NCI-H2107 treated with DMSO at 0.1 percent for 48 hours (cell line): ENCODE results near the gene ILDR2.

Source experiments
- DNase-seq: peaks from one replicate; lab custom pipeline; 2025; ENCODE audit not compliant: unreplicated experiment; lab: John Stamatoyannopoulos, UW

Gene ILDR2

DNA sequence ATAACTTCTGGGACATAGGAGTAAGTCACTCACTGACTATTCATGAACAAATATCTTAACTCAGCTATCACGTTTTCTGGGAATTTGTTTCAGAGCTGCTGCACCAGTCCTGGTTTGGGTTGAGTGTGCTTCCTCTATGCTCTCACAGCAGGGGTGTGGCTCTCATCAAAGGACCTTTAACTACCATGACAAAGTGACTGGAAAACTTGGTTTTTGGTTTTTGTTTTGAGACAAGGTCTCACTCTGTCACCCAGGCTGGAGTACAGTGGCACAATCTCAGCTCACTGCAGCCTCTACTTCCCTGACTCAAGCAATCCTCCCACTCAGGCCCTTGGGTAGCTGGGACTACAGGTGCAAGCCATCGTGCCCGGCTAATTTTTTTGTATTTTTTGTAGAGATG is 4.1 kb downstream of the ILDR2 start:
- DNase-seq: no peak

DNA sequence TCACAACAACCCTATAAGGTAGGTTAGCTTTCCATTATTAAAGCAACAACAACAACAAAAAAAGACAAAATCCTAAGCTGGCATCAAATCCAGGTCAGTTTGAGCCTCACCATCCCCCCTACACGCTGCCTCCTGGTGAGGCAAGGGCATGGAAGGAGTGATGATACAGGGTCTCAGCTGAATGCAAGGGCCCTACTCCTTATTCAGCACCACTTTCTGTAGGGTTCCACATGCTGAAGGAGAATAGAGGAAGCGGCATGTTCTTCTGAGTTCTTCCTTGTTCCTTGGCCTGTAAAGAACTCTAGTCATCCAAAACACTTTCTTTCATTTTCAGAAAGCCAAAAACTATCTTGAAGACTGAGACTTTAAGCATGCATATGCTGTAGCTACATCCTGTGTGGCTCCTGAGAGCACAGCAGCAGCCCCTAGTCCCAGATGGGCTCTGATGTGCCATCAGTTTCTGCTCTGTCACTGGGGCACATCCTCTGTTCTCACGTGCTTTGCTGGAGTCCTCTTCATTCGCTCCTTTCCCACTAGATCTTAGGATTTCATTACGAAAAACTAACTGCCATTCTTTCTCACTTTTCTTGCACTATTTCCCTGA is 6.2 kb downstream of the ILDR2 start:
- no peak for DNase-seq

DNA sequence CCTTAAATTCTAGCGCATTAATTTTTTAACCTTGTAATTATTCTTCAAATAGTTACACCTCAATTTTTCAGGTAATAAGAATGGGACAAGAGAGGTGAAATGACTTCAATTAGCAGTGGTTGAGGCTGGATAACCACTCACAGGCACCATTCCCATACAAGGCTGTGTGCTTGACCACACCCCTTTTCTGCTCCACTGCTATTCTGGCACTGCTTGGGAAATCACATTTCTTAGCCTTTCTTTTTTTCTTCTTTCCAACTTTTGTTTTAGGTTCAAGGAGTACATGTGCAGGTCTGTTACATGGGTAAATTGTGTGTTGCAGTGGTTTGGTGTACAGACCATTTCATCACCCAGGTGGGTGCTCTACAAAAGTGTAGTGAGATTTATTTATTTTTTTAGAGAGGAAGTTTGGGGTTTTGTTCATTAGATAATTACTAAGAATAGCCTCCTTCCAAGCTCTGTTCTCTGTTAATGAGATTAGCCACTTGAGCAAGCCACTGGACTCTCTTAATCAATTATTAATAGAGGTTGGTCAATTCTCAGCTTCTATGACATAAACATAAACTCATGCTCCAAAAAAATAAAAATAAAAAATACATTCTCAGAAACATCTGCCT is 14.4 kb downstream of the ILDR2 start:
- DNase-seq: no peak

DNA sequence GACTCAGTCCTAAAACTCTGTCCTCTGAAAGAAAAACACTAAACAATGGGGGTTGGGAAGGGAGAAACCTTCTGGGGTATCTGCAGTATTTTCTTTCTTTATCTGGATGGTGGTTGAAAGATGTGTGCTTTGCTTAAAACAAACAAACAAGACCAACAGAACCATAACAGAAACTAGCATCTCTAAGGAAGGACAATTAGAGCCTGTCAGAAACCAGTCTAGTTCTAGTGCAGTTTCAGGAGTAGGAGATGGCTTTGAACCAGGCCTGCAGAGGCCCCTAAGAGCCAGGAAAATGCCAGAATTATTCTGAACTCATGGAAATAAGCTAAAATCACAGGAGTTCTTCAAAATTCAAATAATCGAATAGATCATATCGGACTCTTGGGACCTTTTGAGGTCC is 18.5 kb downstream of the ILDR2 start:
- no peak for DNase-seq

DNA sequence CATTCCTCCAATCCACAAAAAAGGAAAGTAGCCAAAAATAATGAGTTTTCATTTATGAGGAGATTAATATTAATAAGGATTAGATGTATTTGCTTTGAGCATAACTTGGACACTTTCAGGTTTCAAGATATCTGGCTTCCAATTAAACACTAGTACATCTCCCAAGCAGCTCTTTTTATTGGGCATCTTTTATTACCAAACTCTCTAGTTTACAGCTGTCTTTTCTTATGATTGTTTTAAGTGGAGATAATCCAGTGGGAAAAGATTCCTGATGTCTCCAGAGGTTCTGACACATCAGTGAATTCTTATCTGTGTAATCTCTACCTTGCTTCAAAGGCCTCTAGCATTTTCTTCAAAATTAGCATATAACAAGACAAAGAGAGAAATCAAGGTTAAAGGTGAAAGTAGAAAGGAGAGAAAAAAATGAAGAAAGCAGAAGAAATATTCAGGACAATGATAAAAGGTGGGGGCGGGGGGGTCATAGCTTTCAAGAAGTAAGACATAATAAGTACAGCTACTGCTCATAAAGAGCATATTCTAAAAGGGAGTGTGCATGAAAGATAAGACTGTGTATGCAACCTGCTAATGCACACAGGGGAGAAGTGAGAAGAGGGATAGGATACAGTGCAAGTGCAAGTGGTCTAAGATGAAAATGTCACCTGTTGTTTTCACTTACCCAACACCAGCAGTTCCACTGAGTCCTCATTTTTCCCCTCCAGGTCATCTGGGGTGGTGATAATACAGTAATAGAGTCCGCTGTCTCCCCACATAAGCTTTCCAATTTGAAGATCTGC is 19.1 kb downstream of the ILDR2 start:
- DNase-seq: no peak

DNA sequence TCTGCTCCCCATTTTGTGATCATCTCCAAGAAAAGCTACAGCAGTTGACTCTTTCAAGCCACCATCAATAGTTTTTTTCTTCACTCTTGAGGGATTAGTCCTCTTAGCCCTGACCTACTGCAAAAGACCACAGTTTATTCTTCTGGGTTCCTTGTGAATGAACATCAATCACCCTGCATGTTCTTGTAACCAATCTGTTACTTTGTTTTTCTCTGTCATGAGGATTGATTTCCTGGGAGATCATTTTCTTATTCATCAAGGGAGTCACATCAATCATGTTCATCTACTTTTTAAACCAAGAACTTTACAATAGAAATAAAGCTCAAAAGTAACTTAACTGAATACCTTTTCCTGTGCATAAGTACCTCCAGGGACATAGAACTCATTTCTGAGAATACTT is 21.8 kb downstream of the ILDR2 start:
- no peak for DNase-seq

DNA sequence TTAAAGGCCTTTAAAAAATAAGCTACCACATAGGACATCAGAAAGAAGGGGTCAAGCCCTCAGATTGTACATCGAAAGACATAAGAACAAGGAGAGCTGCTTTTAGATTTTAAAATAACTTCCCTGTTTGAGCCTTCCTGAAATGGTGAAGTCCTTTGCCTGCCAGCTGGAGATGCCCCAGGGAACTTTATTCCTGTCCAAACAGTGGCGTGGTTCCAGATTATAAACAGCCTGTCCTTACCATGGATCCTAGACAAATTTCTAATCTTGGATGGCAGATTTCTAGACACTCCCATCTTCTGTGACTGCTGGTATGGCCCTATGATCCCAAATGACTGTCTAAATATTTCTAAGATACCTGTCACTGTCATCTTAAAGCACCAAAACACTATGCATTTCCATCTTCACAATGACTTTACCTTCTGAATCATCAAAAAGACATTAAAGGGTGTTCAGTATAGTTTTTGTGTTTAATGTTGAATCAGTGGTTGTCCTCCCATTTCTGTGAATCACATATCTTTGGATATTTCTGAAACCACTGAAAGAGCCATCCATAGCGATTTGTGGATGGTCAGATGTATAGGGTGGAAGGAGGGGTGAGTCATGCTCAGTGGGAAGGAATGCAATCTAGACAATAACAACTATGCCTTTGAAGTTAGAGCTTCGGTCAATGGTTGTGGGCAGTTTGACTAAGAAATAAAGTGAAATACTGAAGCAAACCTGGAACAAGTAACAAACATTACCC is 23.2 kb downstream of the ILDR2 start:
- DNase-seq: no peak

DNA sequence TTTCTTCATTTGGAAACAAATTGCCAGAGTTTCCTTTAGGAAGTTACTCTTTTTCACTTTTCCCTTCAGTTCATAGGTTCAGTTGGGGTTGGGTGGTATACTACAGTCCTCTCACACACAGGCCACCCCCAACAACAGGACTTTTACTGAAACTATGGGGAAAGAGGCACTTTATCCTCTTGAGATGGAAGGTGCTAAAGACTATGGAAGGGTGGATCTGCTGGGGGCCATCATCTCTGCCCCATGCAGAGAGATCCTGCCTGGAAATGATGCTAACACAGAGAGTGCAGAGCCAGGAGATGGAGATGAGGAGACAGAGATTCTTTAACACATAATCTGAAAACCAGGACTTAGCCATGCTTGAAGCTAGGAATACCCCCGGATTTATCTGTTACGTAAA is 24.3 kb downstream of the ILDR2 start:
- no peak for DNase-seq

DNA sequence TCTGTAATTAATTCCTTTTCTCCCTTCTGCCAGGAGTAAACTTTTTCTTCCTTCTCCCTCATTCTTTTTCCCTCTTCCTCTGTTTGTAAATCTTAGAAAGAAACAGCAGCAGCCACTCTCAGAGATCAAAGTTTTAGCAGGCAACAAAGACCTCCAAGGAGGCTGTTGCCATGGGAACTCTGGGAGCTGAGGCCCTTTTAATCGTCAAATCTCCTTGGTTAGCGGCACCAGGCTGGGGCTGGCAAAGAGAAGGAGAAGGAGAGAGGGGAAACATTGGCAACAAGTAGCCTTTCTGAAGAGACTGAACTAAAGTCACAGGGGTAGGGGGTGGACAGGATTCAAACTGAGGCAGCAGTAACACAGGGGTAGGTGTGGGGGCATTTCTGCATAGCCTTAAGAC is 25.2 kb downstream of the ILDR2 start:
- no peak for DNase-seq

DNA sequence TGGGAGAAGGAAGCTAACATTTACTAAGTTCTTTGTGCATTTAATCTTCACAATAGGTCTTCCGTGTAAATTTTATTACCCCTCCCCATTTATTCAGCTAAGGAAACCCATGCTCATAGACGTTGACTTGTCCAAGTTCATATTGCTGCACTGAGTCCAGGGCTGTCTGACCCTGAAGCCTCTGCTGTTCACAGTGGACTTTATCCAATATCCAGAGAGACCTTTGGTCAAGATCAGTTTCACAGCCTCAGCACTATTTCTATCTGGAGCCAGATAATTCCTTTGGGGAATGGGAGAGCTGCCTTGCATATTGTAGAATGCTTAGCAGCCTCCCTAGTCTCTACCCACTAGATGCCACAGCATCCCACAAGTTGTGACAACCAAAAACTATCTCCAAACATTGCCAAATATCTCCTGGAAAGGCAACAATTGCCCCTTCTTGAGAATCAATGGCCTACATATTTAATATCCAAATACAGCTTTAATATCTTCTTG is 26.4 kb downstream of the ILDR2 start:
- no peak for DNase-seq

DNA sequence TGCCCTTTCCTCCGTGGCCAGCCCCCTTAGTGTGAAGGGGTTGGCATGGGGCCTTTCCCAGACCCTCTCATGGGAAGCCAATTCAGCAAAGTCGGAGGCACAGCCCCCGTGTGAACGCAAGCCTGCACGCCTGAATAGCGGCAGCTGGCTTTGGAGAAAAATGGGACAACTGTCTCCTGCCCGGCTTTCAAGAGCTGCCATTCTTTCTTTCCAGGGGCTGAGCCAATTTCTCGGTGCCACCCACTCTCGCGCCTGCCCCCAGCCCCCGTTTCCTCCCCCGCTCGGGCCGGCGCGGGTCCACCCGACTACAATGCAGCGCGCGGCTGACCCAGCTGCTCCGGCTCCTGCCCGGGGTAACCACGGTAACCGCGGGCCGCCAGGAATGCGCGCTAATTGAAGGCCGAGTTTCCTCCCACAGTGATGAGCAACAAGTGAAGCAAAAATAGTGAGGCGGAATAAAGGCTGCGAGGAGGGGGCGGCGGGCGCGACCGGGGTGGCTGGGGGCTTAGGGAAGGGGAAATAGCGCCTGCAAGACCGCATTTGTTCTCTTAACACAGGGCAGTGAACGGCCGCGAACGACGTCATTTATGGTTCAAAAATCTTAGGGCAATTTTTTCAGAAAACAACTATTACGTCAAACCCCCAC is 27.8 kb downstream of the ILDR2 start:
- DNase-seq: peak; percentile 31

DNA sequence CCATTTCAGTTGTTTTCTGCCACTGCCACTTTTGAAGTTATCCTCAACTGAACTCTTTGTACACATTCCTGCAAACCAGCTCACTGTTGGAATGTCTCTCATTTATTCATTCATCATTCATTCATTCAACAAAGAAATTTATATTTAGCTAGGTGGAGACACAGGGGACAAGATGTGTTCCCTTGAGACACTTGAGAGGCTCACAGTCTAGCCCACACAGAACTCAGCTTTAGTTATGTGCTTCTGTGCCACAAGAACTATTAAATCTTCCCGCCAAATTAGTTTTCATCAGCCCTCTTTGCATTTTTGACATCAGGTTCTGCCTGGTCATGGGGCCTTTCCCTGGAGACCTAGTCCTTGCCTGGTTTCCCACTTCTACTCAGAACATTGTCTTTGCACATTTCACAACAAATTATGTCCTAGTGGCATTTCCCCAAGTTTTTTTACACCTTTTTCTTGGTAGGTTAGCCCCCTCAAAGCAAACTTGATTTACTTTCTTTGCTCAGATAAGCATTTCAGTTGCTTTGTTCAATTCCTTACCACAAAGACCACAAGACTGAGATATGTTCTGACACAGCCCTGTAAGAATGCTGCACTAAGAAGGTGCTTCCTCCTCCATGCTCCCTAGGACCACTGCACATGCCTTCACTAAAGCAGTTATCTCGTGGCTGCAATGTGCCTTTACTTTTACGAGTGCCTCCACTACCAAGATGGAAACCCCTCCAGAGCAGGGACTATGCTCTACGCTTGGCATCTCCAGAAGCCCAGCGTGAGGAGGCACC is 31.0 kb downstream of the ILDR2 start:
- no peak for DNase-seq

DNA sequence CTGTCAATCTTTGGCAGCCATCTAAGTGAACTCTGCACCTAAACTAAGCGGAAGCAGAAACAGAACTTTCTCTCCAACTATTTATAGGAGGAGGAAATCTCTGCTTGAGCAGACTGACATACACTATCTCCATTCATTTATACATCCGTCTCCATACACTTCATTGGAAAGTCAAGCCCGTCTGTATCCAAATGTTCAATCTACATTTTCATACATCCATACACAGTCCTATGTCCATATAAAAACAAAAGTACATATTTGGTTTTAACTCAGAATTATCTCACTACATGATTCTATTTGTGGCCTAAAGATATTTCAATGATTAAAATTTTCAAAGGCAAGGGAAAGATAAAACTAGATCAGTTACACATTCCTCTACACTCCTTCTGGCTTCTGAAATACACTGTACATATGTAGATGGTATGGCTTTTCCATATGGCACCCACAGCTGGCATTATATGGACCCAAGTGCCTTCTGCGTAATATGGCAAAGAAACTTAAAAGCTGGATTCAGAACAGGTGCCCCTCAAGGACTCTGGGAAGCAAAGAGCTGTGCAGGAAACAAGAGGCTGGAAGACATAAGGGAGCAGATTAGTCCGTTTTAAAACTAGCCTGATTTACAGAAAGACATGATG is 35.5 kb downstream of the ILDR2 start:
- no peak for DNase-seq

DNA sequence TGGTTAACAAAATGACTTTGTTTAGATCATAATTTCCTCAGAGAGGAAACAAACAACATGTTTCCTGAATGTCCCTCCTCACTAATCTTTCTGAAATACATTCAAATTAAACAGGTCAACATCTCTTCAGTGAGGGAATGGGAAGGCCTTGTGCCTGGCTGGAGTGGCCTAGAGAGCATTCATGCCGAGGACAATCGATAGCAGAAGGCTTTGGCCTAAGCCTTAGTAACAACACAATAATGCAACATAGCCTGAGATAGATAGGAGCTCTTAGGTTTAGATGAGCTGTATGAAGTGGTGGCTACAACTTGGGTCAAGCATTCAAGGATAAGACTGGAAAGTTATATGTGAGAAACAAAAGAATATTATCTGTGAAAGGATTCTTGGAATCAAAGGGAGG is 37.4 kb downstream of the ILDR2 start:
- no peak for DNase-seq

DNA sequence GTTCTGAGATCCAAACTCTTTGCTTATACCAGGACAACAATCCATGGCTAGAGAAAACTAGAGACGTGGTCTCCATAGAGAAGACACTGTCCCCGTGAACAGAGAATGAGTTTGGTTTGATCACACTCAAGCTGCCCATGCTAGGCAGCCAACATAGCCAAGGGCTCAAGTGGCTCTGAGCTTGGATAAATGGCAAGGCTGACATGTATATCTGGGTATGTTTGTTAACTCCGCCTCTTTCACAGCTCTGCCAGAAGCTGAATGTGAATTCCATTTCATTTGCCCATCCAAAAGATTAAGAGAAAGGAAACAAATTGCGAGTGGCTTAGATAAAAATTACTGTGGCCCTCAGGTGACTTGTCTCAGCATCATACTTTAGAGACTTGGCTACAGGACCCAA is 38.0 kb downstream of the ILDR2 start:
- no peak for DNase-seq

DNA sequence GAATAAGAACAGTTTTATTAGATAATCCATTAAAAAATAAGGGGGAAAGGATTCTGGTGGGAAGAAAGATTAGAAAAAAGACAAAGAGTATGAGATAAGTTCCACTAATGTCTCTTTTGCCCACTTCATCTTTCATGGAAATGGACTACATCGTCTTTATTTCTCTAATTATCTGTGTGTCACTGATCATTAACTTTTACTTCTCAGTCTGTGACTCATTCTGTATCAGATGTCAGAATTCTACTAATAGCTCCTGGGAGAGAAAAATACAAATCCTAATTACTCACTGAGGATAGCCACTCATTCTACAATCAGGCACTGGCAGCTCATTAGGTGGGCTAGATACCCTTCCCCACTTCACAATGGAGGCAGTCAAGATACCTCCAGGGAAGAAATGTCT is 41.7 kb downstream of the ILDR2 start:
- DNase-seq: no peak

DNA sequence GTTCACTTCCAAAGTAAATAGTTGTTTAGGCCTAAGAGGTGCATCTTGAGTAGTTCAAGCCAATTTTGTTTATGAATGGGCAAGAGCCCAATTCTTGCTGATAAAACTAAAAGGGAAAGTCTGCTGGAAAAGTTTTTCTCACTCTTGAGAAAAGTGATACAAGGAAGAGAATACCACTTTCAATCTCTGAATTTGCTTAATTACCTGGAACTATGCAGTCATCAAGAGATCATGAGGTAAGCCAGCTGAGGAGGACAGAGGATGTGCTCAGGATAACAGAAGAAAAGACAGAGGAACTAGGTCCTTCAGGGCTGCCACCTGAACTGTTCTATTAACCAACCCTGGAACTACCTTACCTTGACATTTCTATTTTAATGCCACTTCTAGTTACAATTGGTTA is 42.2 kb downstream of the ILDR2 start:
- no peak for DNase-seq

DNA sequence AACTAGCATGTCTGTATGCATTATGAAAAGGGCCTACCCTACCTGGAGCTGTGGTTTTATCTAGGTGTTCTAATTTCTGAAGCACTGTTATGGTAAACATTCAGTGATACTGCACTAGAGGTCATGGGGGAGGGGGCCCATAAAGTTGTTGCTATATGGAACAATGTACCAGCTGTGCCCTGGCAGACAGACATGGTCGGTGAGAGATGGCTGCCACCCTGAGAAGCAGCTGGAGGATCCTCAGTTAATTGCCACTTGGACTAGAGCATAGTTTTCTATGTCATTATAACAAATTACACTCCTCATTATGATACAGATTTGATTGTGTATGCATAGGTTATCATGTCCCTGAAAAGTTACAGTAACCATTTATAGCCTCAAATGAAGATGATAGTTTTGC is 45.4 kb downstream of the ILDR2 start:
- no peak for DNase-seq

DNA sequence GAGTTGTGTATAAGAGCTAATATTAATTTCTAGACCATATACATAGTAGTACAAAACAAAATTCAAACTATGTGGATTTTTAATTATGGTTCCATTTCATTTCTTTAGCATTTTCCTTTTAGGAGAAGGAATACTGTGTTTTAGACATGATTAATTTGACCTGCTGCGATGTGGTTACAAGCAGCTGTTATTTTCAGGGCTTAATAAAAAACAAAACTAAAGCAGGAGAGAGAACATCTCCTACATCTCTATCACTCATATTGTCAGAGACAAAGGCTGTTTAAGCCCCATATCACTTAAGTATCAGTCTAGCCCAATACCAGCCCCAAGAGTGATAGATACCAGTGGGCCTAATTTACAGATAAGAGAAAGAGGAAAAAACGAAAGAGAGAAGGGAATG is 47.6 kb downstream of the ILDR2 start:
- DNase-seq: no peak
